ENCODE data around the gene FAIM2. TPM values are rescaled to one million over a fixed set of nuclear protein-coding genes. Genes with fewer than 3 reads are reported as not detected.
A peak's percentile ranks its signal among the peaks of the same experiment; 100 is the strongest.

Gene FAIM2
- total and polyA plus RNA-seq, 9 of the 15 experiments (the other 6 are each of a cell fraction or from before 2014, with no cell fraction given), result 0.01 to 0.10 TPM; not detected in 7

DNA sequence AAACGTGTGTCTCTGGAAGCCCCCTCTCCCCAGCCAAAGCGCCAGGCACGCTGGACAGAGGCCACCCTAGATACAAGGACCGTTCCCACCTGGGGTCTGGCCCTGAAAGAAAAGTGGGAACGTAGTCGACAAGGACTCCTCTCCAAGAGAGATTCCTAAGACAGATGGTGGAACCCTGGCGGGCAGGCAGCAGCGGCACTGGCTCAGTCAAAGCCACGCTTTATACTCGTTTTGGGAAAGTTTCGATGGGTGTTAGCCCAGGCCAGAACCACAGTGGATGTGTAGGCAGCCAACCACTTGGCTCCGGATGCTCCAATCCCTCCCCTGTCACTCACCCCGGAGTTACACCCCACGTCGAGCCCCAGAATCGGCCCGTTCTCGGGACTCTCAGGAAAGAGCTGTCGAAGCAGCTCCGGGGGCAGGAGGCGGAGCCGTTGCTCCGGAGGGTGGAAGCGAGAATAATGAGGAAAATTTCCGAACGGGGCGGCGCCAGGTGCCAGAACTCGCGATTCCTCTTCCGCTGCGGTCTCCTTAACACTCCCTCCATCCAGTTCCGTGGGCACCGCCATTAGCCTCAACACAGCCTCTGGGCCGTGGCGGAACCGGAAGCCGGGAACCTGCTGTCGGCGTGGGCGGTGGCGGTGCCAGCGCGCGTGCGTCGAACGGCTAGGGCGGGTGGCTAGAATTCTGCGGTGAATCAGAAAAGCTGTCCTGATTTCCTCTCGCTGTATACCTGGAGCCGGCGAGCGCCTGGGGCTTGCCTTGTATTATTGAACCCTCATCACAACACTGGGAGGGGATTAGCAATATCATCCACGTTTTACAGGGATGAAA, 61.0 kb downstream of the FAIM2 start, which contains the start of gene BCDIN3D (continued):
- TF ChIP-seq CCNT2 (IDR thresholded peaks at IDR 0.05; ENCODE audit: borderline replicate concordance, extremely low read depth, insufficient read length, low read depth, low read length), result peak; percentile 37
- TF ChIP-seq NCOA6 (IDR thresholded peaks at IDR 0.05), result peak; percentile 54; the same call in 1 of the 2 replicates
- peak; percentile 86 for TF ChIP-seq TAF9B (IDR thresholded peaks at IDR 0.05; ENCODE audit: partially characterized antibody)
- 0 out of 2 replicates have a peak, but pooled peaks have one; percentile 15 for TF ChIP-seq SAFB (IDR thresholded peaks at IDR 0.05; ENCODE audit: borderline replicate concordance, low read depth, low read length)
- TF ChIP-seq GTF2E2 (tag; IDR thresholded peaks at IDR 0.05), result no peak
- TF ChIP-seq, protein P1, sequence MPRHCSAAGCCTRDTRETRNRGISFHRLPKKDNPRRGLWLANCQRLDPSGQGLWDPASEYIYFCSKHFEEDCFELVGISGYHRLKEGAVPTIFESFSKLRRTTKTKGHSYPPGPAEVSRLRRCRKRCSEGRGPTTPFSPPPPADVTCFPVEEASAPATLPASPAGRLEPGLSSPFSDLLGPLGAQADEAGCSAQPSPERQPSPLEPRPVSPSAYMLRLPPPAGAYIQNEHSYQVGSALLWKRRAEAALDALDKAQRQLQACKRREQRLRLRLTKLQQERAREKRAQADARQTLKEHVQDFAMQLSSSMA (CRISPR knock-in tag; IDR thresholded peaks at IDR 0.05), result no peak
- TF ChIP-seq SAFB2 (IDR thresholded peaks at IDR 0.05; ENCODE audit: borderline replicate concordance, low read depth, low read length, severe bottlenecking), result no peak
- no peak for TF ChIP-seq KDM2B (CRISPR knock-in tag; IDR thresholded peaks at IDR 0.05)
- TF ChIP-seq ZNF561 (CRISPR knock-in tag; conservative IDR thresholded peaks at IDR 0.05), result no peak
- peak; percentile 56 for TF ChIP-seq HNRNPLL (IDR thresholded peaks at IDR 0.05; ENCODE audit: low read depth, low read length, poor library complexity, severe bottlenecking)
- peak; percentile 18; the same call in 1 of the 2 replicates for TF ChIP-seq KLF6 (CRISPR knock-in tag; IDR thresholded peaks at IDR 0.05; ENCODE audit: borderline replicate concordance)
- TF ChIP-seq, protein P2, sequence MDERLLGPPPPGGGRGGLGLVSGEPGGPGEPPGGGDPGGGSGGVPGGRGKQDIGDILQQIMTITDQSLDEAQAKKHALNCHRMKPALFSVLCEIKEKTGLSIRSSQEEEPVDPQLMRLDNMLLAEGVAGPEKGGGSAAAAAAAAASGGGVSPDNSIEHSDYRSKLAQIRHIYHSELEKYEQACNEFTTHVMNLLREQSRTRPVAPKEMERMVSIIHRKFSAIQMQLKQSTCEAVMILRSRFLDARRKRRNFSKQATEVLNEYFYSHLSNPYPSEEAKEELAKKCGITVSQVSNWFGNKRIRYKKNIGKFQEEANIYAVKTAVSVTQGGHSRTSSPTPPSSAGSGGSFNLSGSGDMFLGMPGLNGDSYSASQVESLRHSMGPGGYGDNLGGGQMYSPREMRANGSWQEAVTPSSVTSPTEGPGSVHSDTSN (CRISPR knock-in tag; IDR thresholded peaks at IDR 0.05; ENCODE audit: low read depth), result peak; percentile 74
- TF ChIP-seq, protein P2 (tag; conservative IDR thresholded peaks at IDR 0.05; ENCODE audit: low read depth), result peak; percentile 86
- TF ChIP-seq REST (IDR thresholded peaks at IDR 0.05; ENCODE audit: borderline replicate concordance), result peak; percentile 64
- TF ChIP-seq REST (CRISPR knock-in tag; IDR thresholded peaks at IDR 0.05; ENCODE audit: low read depth), result no peak
